ENCODE data around the gene UGT1A6.

GRCh38 chr2:233674995-233675394, 17.7 kb upstream of the UGT1A6 start:
- TF ChIP-seq CTCF (IDR thresholded peaks at IDR 0.05; ENCODE audit: low read length) (no peak), EZH2phosphoT487 (IDR thresholded peaks at IDR 0.05; ENCODE audit: low read length) (no peak)

Data from MM.1S (cell line).